GDM1 (cell line): ENCODE data around the gene KAZN.

Experiments used
- DNase-seq: peaks from one replicate; lab custom pipeline; 2025; lab: John Stamatoyannopoulos, UW

KAZN gene

DNA sequence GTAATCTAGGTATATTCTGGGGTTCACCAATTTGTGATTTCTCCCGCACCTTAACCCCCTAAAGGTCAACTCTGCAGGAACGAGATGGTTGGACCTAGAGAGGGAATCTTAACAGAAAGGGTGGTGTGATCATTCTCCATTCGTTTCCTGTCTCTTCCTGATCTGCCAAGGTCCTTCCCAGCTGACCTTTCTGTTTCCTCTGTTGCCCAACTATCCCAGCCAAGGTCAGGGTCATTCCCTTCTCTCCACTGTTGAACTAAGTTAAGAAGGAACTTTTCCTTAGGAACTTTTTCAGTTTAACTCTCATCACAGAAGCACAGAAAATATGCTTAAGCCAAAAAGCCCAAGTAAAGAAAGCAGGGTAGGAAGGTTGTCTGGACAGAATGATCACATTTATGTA lies 49.3 kb downstream of the KAZN start:
- DNase-seq = no peak

DNA sequence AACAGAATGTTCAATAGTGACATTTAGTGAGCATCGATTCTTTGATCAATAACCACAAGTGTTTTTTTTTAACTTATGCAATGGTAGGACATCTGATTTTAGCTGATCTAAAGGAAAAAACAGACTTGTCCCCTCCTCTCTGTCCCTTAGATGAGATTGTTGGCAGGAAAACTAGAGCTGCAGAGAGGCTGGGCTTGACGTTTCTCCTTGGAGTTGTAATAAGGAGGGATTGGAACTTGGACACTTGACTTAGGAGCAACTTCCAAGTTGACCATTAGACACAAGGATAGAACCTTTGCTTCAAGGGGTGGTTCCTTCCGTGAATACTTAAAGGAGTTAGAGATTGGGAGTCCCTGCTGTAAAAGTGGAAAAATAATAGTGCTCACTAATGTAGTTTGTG lies 49.9 kb downstream of the KAZN start:
- no peak for DNase-seq

DNA sequence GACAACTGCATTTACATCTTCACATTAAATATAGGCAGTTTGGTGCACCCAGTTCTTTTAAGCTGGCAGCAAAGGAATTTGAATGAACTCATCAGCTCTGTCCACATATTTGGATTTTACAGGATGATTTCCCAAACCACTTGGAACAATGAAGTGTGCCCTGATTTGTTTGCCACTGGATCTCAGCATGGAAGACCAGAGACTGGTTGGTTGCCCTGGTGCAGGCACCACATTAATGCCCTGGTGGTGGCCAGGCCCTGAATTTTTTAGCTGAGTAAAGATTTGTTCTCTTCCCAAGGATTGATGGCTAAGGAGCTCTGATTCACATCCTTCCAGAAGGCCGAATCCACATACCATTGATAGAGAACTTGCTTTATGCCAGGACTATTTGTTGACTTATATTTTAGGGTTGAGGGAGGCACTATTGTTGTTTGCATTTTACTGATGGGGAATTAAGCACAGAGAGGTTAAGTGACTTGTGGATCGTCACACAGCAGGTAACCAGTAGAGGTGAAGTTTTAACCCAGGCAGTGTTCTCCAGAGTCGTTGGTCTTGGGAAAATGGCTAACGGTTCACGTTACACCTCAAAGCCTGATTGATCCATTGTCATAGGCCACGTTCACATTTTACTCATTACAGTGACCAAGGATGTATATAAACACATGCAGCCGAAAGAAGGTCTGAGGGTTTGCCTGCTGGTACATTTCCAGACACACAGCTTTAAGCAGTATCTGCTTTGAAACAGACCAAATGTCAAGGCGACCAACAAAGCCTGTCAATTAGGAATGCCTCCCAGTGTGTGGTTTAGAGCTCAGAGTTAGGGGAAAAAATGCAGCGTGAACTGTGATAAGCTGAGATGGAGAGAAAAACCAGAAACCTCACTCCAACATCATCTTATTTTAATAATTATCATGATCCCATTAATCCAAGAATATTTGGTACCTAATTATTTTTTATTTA lies 50.7 kb downstream of the KAZN start:
- no peak for DNase-seq

DNA sequence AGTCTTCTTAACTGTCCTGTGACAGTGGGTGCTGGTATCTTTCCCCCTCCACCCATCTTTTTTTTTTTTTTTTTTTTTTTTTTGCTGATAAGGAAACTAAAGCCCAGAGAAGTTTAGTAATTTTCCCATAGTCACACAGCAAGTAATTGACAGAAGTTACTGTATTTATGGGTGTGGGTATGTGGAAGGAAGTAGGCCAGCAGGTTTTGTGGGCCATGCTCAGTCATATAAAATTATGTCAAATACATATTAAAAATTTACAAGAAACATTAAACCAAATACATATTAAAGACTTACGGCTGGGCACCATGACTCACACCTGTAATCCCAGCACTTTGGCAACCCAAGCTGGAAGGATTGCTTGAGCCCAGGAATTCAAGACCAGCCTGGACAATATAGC lies 51.5 kb downstream of the KAZN start:
- no peak for DNase-seq

DNA sequence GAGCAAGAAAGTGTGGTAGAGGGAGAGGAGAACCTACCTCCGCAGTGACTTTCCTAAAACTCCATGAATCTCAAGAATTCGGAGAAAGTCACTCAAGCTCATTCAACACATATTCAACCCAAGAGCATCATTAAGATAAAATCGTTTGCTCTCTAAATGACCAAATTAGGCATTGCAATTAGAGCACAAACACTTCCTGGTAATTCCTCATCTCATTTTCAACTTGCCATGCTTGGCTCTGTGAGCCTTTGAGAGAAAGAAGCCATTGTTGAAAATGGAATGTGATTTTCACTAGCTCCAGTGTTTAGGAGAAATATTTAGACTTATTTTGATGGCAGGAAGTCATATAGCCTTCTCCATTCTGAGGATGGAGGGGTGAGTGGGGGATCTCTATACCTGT lies 52.5 kb downstream of the KAZN start:
- DNase-seq = no peak

DNA sequence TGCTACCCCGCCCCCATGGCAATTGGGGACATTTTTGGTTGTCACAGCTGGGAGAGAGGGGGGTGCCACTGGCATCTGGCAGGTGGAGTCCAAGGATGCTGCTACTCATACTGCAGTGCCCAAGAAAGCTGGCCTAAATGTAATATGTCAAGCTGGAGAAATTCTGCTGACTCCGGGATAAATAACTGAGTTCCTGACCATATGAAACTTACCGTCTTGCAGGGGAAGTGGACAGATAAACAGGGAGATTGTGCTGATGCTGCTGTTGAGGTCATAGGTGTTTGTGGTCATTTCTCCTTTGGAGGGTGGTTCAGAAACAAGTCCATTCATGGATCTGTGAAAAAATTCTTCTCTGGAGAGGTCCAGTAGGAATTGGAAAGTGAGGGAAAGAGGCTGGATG lies 54.4 kb downstream of the KAZN start:
- DNase-seq = no peak

DNA sequence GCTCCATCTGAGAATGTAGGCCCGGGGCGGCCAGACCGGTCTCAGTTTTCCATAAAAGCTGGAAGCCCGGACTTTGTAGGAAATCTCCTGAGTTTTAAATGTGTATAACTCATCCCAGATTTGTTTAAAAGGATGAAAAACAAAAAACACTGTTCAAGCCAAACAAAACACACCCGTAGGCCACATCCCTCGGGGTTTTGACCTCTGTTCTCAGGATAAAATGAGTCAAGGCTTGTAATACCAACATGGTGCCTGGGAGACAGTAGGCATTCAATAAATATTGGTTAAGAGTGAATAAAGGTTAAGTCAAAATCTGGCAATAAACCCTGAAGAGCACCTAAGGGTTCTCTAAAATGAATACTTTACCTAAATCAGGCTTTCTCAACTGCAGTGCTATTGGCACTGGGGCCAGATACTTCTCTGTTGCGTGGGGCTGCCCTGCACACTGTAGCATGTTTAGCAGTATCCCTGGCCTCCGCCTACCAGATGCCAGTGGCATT lies 55.0 kb downstream of the KAZN start:
- no peak for DNase-seq

DNA sequence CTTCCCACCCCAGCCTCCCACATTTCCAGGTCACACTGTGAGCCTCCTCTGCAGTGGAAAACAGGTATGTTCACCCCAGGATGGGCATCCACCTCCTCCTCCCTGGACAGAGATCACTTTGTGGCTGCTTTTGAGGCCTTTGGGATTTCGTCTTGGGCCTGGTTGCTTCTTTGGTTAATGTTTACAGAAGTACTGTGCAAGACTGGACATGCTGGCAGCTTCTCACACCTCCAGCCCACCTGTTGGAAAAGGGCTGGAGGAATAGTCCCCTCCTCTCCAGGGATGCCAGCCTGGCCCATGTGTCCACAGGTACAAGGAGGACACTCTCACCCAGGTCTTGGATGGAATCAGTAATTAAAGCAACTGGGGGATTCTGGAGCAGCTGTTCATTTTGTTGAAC lies 56.1 kb downstream of the KAZN start:
- DNase-seq = no peak

DNA sequence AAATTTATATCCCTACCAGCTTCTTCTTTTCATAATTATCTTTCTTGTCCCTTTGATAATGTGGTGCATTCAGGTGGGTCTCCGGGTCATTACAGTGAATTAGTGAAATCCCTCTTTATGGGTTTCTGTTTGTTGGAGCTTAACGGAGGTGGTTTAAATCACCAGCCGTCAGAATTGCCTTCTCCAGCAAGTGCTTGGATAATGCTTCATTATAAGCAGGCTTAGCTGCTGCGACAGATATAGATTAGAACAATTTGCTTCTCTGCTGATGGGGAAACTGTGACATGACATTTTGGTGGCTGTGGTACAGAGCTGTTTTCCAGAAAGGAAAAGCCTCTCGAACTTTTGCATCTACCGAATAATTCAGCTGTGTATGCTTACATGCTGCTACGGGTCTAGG lies 56.9 kb downstream of the KAZN start:
- no peak for DNase-seq

DNA sequence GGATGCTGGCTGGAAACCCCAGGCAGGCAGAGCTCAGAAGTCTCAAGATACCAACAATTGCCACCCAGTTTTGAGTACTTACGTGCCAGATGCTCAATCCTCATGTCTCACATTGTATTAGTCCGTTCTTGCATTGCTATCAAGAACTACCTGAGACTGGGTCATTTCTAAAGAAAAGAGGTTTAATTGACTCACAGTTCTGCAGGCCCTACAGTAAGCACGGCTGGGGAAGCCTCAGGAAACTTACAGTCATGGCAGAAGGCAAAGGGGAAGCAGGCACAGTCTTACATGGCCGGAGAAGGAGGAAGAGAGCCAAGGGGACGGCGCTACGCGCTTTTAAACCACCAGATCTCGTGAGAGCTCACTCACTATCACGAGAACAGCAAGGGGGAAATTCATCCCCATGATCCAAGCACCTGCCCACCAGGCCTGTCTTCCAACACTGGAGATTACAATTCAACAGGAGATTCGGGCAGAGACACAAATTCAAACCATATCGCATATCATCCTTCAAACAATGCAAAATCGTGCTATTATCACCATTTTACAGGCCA lies 58.0 kb downstream of the KAZN start:
- no peak for DNase-seq

DNA sequence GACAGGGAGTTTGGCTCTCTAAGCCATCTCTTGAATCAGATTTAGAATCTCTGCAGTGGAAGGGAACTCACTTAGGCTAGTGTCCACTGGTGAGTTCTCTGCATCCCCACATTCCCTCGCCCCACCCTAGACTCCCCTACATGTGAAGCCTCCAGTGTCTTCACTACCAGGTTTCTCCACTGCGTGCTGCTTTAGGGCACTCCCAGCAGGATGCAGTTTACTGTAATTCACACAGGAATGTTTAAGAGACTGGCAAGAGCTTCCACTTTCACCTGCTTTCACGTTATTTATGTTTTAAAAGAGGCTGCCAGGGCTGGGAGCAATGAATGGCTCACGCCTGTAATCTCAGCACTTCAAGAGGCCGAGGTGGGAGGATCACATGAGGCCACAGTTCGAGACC lies 60.2 kb downstream of the KAZN start:
- no peak for DNase-seq

DNA sequence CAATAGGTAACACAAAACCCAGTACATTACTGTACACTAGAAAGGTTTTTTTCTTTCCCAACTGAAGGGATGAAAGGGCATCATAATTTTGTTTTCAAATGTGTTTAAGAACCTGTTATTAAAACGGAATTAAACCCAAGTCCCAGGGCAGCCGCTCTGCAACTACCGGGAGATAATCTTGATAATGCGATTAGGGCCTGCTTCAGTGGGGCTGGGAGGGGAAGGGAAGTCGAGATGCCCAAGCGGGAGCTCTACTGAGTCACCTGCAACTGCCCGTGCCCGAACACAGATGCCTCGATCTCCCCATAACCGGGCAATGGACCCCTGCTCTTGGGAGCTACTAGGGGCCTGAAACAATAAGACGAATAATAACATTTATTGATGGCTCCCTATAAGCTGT lies 61.4 kb downstream of the KAZN start:
- no peak for DNase-seq

DNA sequence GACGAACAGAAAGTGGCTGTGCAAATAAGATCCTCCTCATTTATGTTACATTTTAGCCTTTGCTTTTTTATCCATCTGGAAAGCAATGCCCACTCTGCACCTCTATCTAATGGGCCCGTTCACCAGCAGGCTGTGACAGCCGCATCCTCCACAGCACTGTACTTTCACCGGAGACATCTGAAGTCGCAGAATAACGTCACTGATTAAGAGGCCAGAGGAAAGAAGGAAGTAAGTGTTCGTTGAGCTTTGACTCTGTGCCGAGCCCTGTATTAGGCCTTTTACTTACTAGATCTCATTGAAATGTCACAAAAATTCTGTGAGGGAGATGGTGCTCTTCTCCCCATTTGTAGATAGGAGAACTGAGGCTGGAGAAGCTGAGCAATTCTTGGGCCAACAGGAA lies 62.3 kb downstream of the KAZN start:
- no peak for DNase-seq

DNA sequence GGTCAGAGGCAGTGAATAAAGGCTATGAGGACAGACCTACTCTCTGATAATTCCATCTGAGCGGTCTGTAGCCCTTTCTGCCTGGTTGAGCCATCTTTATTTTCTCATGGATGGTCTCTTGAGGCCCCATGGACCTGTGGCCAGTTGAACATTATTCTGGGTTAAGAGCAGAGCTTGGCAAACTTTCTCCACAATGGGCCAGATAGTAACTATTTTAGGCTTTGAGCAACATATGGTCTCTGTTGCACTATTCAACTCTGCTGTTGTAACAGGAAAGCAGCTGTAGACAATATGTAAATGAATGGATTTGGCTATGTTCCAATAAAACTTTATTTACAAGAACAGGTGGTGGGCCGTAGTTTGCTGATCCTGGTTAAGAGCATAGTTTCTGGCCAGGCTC lies 62.7 kb downstream of the KAZN start:
- no peak for DNase-seq

DNA sequence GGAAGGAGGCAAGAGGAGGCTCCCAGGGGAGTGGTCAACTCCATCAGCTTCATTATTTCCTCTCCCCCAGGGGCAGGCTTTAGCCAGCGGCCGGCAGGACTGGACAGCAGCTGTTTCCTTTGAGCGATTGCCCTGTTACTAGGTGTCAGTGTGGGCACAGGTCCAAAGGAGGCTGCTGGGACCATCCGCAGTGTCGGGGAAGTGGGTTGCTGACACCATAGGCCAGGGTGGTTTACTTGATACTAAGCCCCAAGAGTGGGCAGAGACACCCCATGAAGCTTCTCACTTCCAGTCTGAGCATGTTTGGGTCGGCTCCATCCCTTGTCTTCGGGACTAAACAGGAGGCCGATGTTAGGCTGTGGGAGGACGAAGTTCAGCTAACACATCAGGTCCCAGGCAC lies 63.6 kb downstream of the KAZN start:
- DNase-seq = no peak

DNA sequence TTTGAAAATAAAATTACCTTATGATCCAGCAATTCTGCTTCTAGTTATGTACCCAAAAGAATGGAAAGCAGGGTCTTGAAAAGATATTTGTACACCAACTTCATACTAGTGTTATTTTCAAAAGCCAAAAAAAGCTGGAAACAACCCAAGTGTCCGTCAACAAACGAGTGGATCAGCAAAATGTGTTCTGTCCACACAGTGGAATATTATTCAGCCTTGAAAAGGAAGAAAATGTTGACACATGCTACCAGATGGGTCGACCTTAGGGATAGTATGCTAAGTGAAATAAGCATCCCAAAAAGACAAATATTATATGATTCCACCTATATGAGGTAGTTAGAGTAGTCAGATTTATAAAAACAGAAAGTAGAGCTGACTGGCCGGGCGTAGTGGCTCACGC lies 65.3 kb downstream of the KAZN start:
- no peak for DNase-seq

DNA sequence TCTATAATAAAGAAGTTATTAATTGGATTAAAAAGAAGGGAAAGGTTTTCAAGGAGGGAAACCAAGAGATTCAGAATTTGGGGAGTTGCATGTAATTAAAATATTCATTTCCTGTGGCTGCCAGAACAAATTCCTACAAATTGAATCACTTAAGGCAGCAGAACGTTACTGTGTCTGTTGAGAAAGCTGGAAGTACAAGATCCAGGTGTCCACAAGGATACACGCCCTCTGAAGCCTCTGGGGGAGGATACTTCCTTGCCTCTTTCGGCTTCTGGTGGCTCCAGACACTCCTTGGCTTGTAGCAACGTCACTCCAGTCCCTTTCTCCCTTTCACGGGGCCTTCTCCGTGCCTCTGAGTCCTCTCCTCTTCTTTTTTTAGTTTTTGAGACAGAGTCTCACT lies 67.9 kb downstream of the KAZN start:
- DNase-seq = no peak

DNA sequence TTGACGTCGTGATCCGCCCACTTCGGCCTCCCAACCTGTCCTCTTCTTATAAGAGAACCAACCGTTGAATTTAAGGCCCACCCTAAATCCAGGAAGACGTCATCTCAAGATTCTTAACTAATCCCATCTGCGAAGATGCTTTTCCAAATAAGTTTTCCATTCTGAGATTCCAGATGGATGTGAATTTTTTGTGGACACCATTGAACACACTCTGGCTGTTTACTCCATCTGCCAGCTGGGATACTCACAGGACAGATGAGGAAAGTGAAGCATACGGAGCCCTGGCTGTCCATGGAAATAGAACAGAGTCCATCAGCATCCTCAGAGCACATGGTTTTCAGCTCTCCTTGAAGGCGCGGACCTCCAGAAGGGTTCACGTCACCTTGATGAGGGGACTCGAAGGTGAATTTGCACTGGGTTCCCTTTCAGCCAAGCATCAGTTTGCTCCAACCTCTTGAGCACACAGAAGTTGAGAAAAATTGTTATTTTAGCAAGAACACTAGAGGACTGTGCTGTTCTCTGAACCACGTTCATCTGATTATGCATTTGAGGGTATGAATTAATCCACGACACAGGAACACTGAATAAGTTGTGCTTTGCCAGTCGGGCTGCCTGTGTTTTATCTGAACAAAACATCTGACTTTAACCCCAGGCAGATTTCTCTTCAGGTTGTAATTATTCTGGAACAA lies 68.6 kb downstream of the KAZN start:
- DNase-seq = no peak

DNA sequence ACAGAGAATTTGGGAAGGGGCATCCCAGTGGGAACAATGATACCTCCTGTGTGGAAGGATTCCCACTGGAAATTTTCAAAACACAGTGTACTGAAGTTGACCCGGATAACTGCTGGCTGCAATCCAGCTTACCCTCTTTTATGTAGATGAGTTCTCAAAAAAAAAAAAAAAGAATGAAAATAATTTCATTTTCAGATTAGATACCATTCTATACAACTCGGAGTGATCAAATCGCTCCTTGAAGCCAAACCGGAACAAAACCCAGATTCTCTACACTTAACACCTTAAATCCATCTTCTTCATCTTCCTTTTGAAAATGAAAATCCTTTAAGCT lies 69.1 kb downstream of the KAZN start:
- DNase-seq = no peak

DNA sequence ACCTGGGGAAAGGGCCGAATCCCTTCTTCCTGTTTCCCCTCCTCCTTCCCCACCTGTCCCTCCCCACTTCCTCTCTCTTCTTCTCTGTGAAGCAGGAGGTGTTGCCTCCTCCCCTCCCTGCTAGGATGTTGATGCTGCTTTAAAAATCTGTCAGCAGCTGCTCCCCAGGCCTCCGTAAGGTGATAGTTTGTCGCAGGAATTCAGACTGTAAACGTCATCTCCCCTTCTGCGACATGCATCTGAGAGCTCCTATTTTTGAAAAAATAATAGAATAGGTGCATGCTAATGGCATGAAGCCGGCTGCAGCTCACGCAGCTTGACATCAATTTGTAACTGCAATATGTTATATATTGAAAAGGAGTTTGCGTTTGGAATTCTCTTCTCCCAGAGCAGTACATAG lies 70.1 kb downstream of the KAZN start:
- DNase-seq = no peak

DNA sequence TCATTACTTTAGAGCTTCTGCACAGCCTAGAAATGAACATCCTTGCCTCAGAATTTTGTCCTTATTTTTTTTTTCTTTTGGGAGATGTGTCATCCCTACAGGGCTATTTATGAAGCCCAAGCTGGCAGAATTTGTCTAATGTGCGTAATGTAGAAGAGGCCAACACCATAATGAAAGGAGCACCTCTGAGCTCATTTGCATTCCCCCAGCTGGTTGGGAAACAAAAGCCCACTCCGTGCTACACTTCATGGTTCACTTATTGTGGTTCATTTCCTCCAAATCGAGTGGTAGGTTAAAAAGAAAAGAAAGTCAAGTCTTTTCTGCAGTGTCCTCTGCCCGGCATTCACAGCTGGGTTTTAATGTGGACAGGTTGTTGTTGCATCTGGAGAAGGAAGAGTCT lies 73.5 kb downstream of the KAZN start:
- DNase-seq = no peak

DNA sequence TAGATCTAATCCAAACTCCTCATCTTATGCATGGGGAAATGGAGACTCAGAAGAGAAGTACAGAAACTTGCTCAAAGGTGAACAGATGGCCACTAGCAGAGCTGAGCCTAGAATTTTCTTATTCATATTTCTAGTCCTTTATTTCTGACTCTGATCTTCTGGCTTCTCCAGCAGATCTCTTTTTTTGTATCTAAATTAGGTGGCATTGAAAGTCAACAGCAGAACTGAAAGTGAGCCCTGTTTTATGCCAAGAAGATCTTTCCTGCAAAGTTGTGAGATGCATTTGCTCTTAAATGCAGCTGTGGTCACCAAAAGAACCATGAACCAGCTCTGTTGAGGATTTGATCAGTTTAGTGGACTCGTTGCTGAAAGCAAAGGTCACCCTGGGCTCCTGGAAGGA lies 75.5 kb downstream of the KAZN start:
- no peak for DNase-seq

DNA sequence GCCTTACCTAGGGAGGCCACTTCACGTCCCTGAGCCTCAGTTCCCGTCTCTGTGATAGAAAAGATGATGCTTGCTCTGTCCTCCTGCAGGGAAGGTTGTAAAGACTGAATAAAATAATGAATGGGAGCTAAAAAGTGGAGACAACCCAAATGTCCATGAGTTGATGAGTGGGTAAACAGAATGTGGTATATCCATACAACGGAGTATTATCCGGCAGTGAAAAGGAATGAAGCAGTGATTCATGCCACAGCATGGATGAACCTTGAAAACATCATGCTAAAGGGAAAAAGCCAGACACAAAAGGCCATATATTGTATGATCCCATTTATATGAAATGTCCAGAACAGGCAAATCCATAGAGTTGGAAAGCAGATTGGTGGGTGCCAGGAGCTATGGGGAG lies 77.9 kb downstream of the KAZN start:
- DNase-seq = no peak
